ENCODE measurements around the gene VPS51.

- TF ChIP-seq CTCF (IDR thresholded peaks at IDR 0.05) (no peak), POLR2A (IDR thresholded peaks at IDR 0.05) (no peak), EP300 (IDR thresholded peaks at IDR 0.05) (no peak)
Observed at GRCh38 chr11:65065851-65066250, 30.2 kb upstream of the VPS51 start.

Measured in tibial nerve (tissue), 4 donors.